SU-DHL-6 (cell line): Measurements from ENCODE around the gene IRF9.
A peak's percentile ranks its signal among the peaks of the same experiment; 100 is the strongest.

Source experiments
- H2AFZ ChIP-seq: fragments of 200-600 bp; sonication (generic); 2 replicates; pipeline ENCODE4 v1.6.1; 2014; ENCODE audit warnings: low read depth, mild to moderate bottlenecking, moderate library complexity, mixed read lengths, antibody characterized with exemption, low read length; ENCODE audit not compliant: severe bottlenecking
- H3F3A ChIP-seq: fragments of 200-600 bp; shearing (Covaris generic); 2 replicates; pipeline ENCODE4 v1.6.0; 2016; ENCODE audit warnings: antibody characterized with exemption, mild to moderate bottlenecking; ENCODE audit not compliant: insufficient read depth
- H3K27ac ChIP-seq: fragments of 200-600 bp; sonication (generic); 2 replicates; pipeline ENCODE4 v1.5.1; 2016; ENCODE audit warnings: low read depth, mild to moderate bottlenecking, low read length, moderate library complexity, mixed read lengths
- H3K27me3 ChIP-seq: fragments of 200-600 bp; sonication (generic), shearing (Covaris generic); 2 replicates; pipeline ENCODE4 v1.6.0; 2014; ENCODE audit warnings: mild to moderate bottlenecking, low read length
- H3K36me3 ChIP-seq: fragments of 200-600 bp; sonication (generic); 2 replicates; pipeline ENCODE4 v1.6.1; 2014; ENCODE audit warnings: mild to moderate bottlenecking, low read length, mixed read lengths
- H3K4me2 ChIP-seq: fragments of 300-600, 200-600 bp; shearing (Covaris generic), sonication (generic); 2 replicates; pipeline ENCODE4 v1.6.0; 2014; ENCODE audit warnings: low read length, low read depth, mild to moderate bottlenecking; ENCODE audit not compliant: poor library complexity, severe bottlenecking
- H3K4me3 ChIP-seq: fragments of 200-600 bp; sonication (generic); 2 replicates; pipeline ENCODE4 v1.5.1; 2014; ENCODE audit warnings: antibody characterized with exemption, low read length, mild to moderate bottlenecking, mixed read lengths; ENCODE audit not compliant: insufficient read depth, poor library complexity, severe bottlenecking
- H3K79me2 ChIP-seq: fragments of 200-600 bp; sonication (generic); 2 replicates; pipeline ENCODE4 v1.6.1; 2014; ENCODE audit warnings: mild to moderate bottlenecking, low read length, moderate library complexity; ENCODE audit not compliant: insufficient read depth
- H3K9ac ChIP-seq: fragments of 200-600 bp; sonication (generic); 2 replicates; pipeline ENCODE4 v1.7.0; 2014; ENCODE audit warnings: mild to moderate bottlenecking, low read length
- H3K9me2 ChIP-seq: fragments of 200-600 bp; sonication (generic); replicated peaks from 2 replicates; pipeline ENCODE4 v1.6.1; 2014; ENCODE audit warnings: low read length; ENCODE audit not compliant: insufficient read depth
- H3K9me3 ChIP-seq: fragments of 200-600 bp; sonication (generic); 2 replicates; pipeline ENCODE4 v1.6.1; 2014; ENCODE audit warnings: low read length, mixed read lengths; ENCODE audit not compliant: insufficient read depth
- H4K20me1 ChIP-seq: fragments of 200-600 bp; sonication (generic); 2 replicates; pipeline ENCODE4 v1.6.1; 2014; ENCODE audit warnings: low read depth, mild to moderate bottlenecking, antibody characterized with exemption, low read length, moderate library complexity, mixed read lengths
- CTCF ChIP-seq: fragments of 200-600 bp; sonication (generic); IDR thresholded peaks from one replicate; pipeline ENCODE4 v1.5.1; 2017; ENCODE audit warnings: antibody characterized with exemption, mild to moderate bottlenecking, low read length, moderate library complexity; ENCODE audit not compliant: insufficient read depth, poor library complexity, severe bottlenecking
- EZH2phosphoT487 ChIP-seq: fragments of 200-600 bp; sonication (generic), shearing (Covaris generic); conservative IDR thresholded peaks from 2 replicates; pipeline ENCODE4 v1.6.1; 2018; ENCODE audit warnings: mild to moderate bottlenecking, antibody characterized with exemption, low read length, moderate library complexity, mixed read lengths

The IRF9 gene

DNA sequence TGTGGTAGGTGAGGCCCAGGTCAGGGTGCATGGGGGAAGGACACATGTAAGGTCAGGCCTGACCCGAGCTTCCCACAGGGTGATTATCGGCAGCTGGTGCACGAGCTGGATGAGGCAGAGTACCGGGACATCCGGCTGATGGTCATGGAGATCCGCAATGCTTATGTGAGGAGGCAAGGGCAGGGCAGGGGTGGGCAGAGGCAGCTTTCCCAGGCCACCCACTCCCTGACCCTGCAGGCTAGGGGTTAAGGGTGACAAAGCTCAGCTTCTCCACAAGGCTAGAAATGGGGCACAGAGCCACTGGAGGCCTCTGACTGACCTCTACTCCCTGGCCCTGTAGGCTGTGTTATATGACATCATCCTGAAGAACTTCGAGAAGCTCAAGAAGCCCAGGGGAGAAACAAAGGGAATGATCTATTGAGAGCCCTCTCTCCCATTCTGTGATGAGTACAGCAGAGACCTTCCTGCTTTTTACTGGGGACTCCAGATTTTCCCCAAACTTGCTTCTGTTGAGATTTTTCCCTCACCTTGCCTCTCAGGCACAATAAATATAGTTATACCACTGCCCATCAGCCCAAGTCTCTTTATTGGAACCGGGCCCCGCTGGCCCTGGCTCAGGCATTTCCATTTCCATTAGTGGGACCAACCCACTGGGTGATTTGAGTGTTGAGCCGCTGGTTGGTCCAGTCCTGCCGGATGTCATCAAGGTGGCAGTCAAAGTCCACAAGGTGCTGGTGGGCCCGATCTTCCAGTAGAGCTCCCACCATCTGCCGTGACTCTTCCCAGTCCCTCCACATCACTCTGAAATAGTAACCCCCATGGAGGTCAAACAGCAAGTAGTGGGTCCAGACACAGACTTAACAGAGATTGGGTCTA, 22.4 kb upstream of the IRF9 start:
- Histone ChIP-seq H3K4me3 (no peak overlapping the region), H3F3A (peaks cover 39% of the 10 kb centered on the region), H3K9me2 (no peaks in the 10 kb centered on the region), H2AFZ (no peak overlapping the region), H3K36me3 (no peaks in the 10 kb centered on the region), H3K9me3 (no peaks in the 10 kb centered on the region), H3K27me3 (no peaks in the 10 kb centered on the region), H3K4me2 (peak overlapping the region; percentile 89), H3K27ac (no peak overlapping the region), H4K20me1 (no peaks in the 10 kb centered on the region), H3K9ac (no peak overlapping the region), H3K79me2 (peaks cover 20% of the 10 kb centered on the region)
- TF ChIP-seq EZH2phosphoT487 (no peak), CTCF (no peak)

GRCh38 chr14:24139272-24139934, 21.7 kb upstream of the IRF9 start:
- Histone ChIP-seq H3K9me3 (no peaks in the 10 kb centered on the region), H3K4me2 (peak overlapping the region; percentile 89), H3K9ac (peak overlapping the region; percentile 80), H3K9me2 (no peaks in the 10 kb centered on the region), H4K20me1 (no peaks in the 10 kb centered on the region), H3K27me3 (no peaks in the 10 kb centered on the region), H2AFZ (no peak overlapping the region), H3F3A (peaks cover 39% of the 10 kb centered on the region), H3K4me3 (peak overlapping the region; percentile 73), H3K79me2 (peaks cover 20% of the 10 kb centered on the region), H3K36me3 (0 out of 2 replicates have a peak, but pooled peaks cover 2% of the 10 kb centered on the region), H3K27ac (peak overlapping the region; percentile 23; the same call in 1 of the 2 replicates)
- TF ChIP-seq CTCF (no peak), EZH2phosphoT487 (no peak)

GRCh38 chr14:24141097-24141880, 19.8 kb upstream of the IRF9 start, which contains the start of gene EMC9:
EMC9 (minus strand) TSS chr14:24141591; CDS start chr14:24141304, 287 bp downstream.
- 0 out of 2 replicates have a peak, but pooled peaks cover 6% of the 10 kb centered on the region for H3K36me3 ChIP-seq
- no peaks in the 10 kb centered on the region for H3K9me3 ChIP-seq
- H3K27me3 ChIP-seq: no peaks in the 10 kb centered on the region
- peak within 1 kb of the TSS; percentile 80 for H3K9ac ChIP-seq
- peak within 1 kb of the TSS; percentile 87 for H3K27ac ChIP-seq
- H3F3A ChIP-seq: peaks cover 36% of the 10 kb centered on the region
- TF ChIP-seq EZH2phosphoT487 (no peak), CTCF (no peak)
- peak within 1 kb of the TSS; percentile 89 for H3K4me2 ChIP-seq
- H3K9me2 ChIP-seq: no peaks in the 10 kb centered on the region
- H3K79me2 ChIP-seq: peaks cover 32% of the 10 kb centered on the region
- no peaks in the 10 kb centered on the region for H4K20me1 ChIP-seq
- H3K4me3 ChIP-seq: peak within 1 kb of the TSS; percentile 73
- H2AFZ ChIP-seq: peak within 1 kb of the TSS; percentile 84
